Esophagus (tissue), 2 donors: ENCODE data around the gene ANKH. TPM values are rescaled to one million over a fixed set of nuclear protein-coding genes. Genes with fewer than 3 reads are reported as not detected.

ENCODE experiments used
- H3K27ac ChIP-seq, 2 donors: one replicate each; pipeline ENCODE4 v1.5.1; 2013; ENCODE audit warnings: low read depth in 2 of 2, mild to moderate bottlenecking in 2 of 2, inconsistent platforms in 1 of 2, low read length in 1 of 2, moderate library complexity in 1 of 2
- H3K27me3 ChIP-seq, 2 donors: one replicate each; pipeline ENCODE4 v1.6.1; 2013; ENCODE audit warnings: low read length in 2 of 2, control low read depth in 1 of 2, mild to moderate bottlenecking in 1 of 2; ENCODE audit not compliant: insufficient read depth in 2 of 2, control insufficient read depth in 1 of 2
- H3K36me3 ChIP-seq, 2 donors: one replicate each; pipeline ENCODE4 v1.6.1; 2013; ENCODE audit warnings: low read length in 1 of 2; ENCODE audit not compliant: control insufficient read depth in 2 of 2, insufficient read depth in 2 of 2
- H3K4me1 ChIP-seq, 2 donors: one replicate each; pipeline ENCODE4 v1.6.1; 2013; ENCODE audit warnings: low read length in 1 of 2; ENCODE audit not compliant: control insufficient read depth in 2 of 2, insufficient read depth in 2 of 2
- H3K4me3 ChIP-seq, 2 donors: one replicate each; pipeline ENCODE4 v1.5.1; 2013; ENCODE audit warnings: low read length in 2 of 2, mild to moderate bottlenecking in 2 of 2, low read depth in 1 of 2, moderate library complexity in 1 of 2
- H3K9me3 ChIP-seq, 2 donors: one replicate each; pipeline ENCODE4 v1.6.1; 2013; ENCODE audit warnings: mild to moderate bottlenecking in 2 of 2, low read depth in 1 of 2, low read length in 1 of 2, moderate library complexity in 1 of 2; ENCODE audit not compliant: control insufficient read depth in 2 of 2, insufficient read depth in 1 of 2
- WGBS, 2 donors: extraction: QIAGEN DNeasy Blood & Tissue Kit; methylation state at CpG; one replicate each; pipeline ENCODE4 v1.1.7; 2013; 5-methylcytosine and 5-hydroxymethylcytosine counted together
- polyA plus RNA-seq, 2 donors: library from polyadenylated mRNA; stranded (reverse); fragments of 200-250 nt; gene quantifications; one replicate each; pipeline ENCODE4 v1.2.3, GENCODE V29; 2013
- donor health status: healthy with polysubstance abuse.
- donor health status: Bipolar disorder and iron deficiency.

The ANKH gene
- polyA plus RNA-seq, 2 donors, result 5.6 to 12.7 TPM

DNA sequence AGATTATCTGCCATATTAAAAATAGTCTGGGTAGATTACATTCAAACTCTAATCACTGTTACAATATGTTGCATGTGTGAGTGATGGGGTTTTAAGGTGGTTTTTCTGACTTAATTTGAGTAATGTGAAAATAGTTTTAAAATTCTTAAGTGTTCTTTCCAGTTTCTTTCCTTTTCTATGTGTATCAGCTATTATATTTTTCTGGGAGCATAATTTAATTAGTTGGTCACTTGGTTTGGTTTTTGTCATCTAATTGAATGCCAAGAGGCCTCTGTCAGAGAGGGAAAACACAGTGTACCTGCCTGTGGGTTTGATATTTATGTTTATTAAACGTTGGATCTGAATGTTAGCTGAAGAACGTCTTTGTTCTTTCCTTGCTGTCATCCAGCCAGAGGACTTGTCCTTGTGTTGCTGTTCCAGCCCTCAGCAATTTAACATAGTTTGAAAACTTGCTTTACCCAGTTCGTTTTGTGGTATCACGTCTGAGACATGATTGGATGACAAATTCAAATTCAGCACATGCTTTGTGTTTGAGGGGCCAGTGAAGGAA is 187.6 kb downstream of the ANKH start:
- Histone ChIP-seq H3K27me3 (no peaks in the 10 kb centered on the region), H3K9me3 (no peaks in the 10 kb centered on the region), H3K36me3 (peaks cover 6 to 16% of the 10 kb centered on the region in 2 donors), H3K27ac (no peak overlapping the region), H3K4me1 (peaks cover 0 to 5% of the 10 kb centered on the region in 2 donors), H3K4me3 (no peak overlapping the region)
- WGBS, 2 donors, result 33 to 41% methylated on average over 4 of the region's 4 CpGs

DNA sequence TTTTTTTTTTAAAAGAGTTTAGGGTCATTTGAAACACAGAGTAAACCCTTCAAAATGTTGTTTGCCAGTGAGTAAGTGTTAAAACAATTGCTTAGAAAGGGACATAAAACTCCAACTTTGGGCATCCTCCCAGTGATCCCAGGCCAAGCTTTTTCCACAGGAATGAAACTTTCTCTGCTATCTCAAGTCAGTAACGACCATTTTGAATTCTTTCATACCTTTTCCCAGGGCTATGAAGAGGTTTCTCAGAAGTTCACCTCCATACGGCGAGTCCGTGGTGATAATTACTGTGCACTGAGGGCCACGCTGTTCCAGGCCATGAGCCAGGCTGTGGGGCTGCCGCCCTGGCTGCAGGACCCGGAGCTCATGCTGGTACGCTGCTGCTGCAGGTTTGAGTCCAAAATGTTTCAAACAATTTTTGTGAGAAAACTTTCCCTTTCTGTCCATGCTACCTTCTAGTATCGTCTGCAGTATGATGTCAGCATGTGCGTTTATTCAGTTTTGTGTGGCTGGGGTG is 190.3 kb downstream of the ANKH start:
- H3K4me3 ChIP-seq, result no peak overlapping the region
- peaks cover 0 to 5% of the 10 kb centered on the region in 2 donors for H3K4me1 ChIP-seq
- no peaks in the 10 kb centered on the region for H3K9me3 ChIP-seq
- H3K27me3 ChIP-seq, result no peaks in the 10 kb centered on the region
- H3K27ac ChIP-seq, result no peak overlapping the region
- peaks cover 6 to 10% of the 10 kb centered on the region in 2 donors for H3K36me3 ChIP-seq
- WGBS, 2 donors, result 92% methylated on average over 10 of the region's 10 CpGs

DNA sequence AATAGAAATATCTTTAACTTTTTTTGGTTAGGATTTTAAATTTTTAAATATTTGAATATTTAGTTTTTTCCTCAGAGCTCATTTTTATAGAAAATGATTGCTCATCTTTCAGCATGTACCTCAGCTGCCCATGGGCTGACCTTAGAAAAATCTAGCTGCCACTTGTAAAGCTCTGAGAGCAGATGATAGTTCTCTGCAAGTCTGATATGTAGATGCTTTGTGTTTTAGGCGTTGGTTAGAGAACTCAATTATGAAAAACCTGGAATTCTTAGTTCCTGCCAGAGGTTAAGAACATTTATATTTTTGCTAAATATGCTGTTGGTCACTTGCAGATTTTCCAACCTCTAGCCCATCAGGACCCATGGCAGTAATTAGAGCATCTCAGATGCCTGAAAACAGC is 192.0 kb downstream of the ANKH start:
- no peak overlapping the region for H3K27ac ChIP-seq
- no peaks in the 10 kb centered on the region for H3K27me3 ChIP-seq
- 89 to 95% methylated on average over 1 of the region's 1 CpG for WGBS, 2 donors
- H3K9me3 ChIP-seq, result no peaks in the 10 kb centered on the region
- peaks cover 6 to 7% of the 10 kb centered on the region in 2 donors for H3K36me3 ChIP-seq
- no peak overlapping the region for H3K4me3 ChIP-seq
- peaks cover 0 to 11% of the 10 kb centered on the region in 2 donors for H3K4me1 ChIP-seq

DNA sequence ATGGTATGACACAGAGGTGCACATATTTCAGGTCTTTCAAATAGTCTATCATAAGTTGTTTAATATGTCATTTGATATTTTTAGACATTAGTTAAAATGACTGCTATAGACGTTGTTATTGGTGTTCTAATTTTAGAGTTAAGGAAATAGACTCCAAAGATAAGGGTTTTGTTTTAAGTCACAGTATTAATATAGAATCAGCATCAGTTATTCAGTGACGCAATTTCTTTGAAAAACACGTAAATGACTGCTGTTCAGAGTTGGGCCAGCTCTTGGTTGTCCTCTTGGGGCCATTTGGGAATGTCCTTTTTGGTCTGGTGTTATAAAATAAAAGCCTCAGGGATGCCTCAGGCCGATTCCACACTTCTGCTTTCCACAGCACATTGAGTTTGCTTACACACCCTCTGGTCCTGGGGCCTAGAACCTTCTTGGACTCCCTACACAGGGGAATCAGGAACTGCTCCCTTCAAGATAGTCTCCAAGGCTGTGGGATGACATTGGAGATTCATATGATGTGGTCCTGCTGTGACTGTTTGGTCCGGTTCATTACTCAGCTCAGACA is 192.7 kb downstream of the ANKH start:
- H3K4me3 ChIP-seq, result no peak overlapping the region
- WGBS, 2 donors, result 77 to 79% methylated on average over 5 of the region's 5 CpGs
- H3K27me3 ChIP-seq, result no peaks in the 10 kb centered on the region
- no peaks in the 10 kb centered on the region for H3K9me3 ChIP-seq
- H3K27ac ChIP-seq, result no peak overlapping the region
- peaks cover 6 to 7% of the 10 kb centered on the region in 2 donors for H3K36me3 ChIP-seq
- peaks cover 0 to 15% of the 10 kb centered on the region in 2 donors for H3K4me1 ChIP-seq

DNA sequence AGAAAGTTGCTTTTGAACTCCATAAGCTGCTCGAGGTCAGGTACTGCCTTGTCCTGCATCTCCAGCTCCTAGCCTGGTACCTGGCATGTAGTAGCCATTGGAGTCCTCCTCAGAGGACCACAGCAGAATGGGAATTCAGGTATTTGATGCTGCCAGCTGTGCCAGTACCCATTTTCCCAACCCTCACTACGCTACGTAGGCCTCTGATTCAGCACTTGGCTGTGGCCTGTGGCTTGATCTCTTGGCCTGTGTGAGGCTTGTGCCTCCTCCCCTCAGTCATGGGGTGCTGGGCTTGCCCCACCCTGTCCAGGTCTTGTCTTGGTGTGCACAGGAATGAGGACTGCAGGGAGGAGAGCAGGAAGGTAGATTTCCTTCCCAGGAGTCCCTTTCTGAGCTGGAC is 195.3 kb downstream of the ANKH start:
- 29 to 43% methylated on average over 3 of the region's 3 CpGs for WGBS, 2 donors
- H3K9me3 ChIP-seq, result no peaks in the 10 kb centered on the region
- H3K4me3 ChIP-seq, result no peak overlapping the region
- peaks cover 0 to 5% of the 10 kb centered on the region in 2 donors for H3K36me3 ChIP-seq
- no peaks in the 10 kb centered on the region for H3K27me3 ChIP-seq
- H3K27ac ChIP-seq, result peak overlapping the region; percentile 53 to 78
- H3K4me1 ChIP-seq, result peaks cover 3 to 18% of the 10 kb centered on the region in 2 donors

DNA sequence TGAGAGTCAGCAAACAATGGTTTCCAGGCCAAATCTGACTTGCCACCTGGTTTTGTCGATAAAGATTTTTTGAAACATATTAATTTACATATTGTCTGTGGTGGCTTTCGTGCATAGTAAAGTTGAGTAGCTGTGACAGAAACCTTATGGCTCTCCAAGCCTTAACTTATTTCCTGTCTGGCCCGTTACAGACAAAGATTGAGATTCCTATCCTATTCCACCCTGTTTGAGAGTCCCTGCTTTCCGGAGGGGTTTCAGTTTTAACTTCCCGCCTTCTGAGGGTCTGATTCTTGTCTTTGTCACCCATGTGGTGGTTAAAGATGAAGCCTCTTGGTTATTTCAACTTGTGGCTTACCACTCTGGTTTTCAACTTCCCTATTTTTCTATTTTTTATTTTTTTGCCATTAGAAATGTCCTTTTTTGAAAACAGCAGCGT is 195.7 kb downstream of the ANKH start:
- H3K27me3 ChIP-seq, result no peaks in the 10 kb centered on the region
- H3K27ac ChIP-seq, result peak overlapping the region in 1 of 2 donors; percentile 53
- 52 to 57% methylated on average over 6 of the region's 6 CpGs for WGBS, 2 donors
- no peak overlapping the region for H3K4me3 ChIP-seq
- peaks cover 3 to 18% of the 10 kb centered on the region in 2 donors for H3K4me1 ChIP-seq
- peaks cover 0 to 5% of the 10 kb centered on the region in 2 donors for H3K36me3 ChIP-seq
- no peaks in the 10 kb centered on the region for H3K9me3 ChIP-seq

DNA sequence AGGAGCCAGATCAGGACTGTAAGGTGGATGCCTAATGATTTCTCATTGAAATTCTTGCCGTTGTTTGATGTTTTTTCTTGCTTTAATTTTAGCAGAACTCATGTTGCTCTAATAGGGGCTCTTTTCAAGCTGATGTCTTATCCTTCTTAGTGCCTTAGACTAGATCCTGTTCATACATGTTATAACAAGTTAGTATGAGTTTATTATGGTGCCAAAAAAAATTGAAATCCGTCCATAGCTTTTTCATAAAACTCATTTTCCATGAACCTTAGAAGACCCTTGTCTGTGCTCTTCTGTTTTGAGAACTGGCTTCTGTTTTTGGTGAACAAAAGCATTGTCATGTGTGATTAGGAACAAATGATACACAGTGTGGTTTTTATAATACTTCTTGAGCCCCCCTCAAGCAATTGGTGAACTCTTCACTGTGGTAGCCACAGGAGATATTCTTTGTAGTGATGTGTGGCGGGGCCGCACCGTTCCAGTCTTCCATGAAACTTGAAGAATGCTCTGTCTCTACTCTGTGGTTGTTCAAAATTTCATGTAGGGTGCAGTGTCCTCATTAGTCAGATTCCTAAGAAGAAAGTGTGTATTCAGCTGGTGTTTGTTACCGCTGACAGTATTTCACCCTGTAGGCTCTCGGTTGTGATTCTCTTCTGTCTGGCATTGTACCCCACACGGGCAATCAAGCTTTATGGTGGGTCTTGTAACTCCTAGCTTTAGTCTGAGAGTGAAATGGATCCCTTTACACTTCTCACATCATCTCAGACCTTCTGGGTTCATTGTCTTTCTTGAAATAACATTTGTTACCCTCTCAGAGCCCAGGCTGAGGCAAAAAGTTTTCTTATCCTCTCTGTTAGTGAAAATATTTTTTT is 196.4 kb downstream of the ANKH start:
- Histone ChIP-seq H3K36me3 (peaks cover 0 to 5% of the 10 kb centered on the region in 2 donors), H3K27me3 (no peaks in the 10 kb centered on the region), H3K9me3 (no peaks in the 10 kb centered on the region), H3K4me3 (no peak overlapping the region), H3K4me1 (peaks cover 3 to 18% of the 10 kb centered on the region in 2 donors), H3K27ac (peak overlapping the region in 1 of 2 donors; percentile 53)
- WGBS, 2 donors, result 62 to 63% methylated on average over 8 of the region's 8 CpGs

DNA sequence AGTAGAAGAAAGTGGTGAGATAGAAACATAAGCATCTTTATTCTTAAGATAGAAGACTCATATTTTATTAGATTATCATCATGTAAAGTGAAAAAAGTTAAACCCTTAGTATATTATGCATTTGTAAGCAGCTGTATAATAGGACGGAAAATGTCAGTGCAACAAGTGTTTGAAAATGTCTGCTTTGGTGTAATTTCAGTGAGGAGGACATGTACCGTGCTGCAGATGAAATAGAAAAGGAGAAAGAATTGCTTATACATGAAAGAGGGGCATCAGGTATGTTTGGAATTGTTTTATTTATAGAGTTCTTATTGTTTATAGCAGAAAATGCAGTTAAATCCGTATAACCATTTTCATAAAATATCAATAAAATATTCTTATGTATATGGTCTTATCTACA is 198.1 kb downstream of the ANKH start:
- H3K4me3 ChIP-seq, result no peak overlapping the region
- no peak overlapping the region for H3K27ac ChIP-seq
- no peaks in the 10 kb centered on the region for H3K9me3 ChIP-seq
- H3K27me3 ChIP-seq, result no peaks in the 10 kb centered on the region
- no peaks in the 10 kb centered on the region for H3K36me3 ChIP-seq
- WGBS, 2 donors, result 77 to 85% methylated on average over 3 of the region's 3 CpGs
- peaks cover 3 to 16% of the 10 kb centered on the region in 2 donors for H3K4me1 ChIP-seq

DNA sequence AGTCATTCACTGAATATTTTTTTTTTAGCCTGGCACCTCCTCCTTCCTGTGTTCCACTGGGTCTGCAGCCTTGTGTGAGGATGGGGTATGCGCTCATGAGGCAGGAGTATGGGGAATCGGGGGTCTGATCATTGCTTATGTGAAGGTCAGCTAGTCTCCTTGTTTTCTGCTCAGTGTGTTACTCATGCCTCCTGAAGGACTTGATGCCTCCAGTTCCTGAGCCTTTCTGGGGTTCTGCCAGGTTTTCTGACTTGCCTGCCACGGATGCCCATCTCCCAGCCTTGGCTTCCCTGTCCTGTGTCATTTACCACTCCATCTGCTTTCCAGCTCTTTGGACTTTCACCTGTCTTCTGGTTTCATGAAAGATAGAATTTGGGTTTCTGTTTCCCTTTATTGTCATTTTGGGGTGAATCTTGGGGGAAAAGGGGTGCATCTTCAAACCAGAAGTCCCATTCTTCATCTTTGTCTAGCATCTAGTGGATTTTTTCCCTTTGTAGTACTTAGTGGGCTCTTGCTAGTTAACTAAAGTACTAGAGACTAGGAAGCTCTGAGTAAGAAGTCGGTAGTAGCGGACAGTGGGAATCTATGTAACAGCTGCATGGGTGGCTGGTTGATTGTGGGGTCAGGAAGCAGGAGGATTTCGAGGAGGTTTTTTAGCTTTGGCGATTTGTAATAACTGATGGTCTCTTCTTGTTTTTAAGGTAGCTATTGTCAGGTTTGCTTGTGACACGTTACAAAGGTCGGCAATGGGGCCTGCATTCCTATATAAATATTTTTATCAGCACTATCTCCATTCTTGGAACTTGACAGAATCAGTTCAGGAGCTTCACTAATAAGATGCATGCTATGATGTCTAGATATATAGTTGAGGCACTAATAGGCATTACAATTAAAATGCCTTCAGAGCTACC is 198.8 kb downstream of the ANKH start:
- no peaks in the 10 kb centered on the region for H3K9me3 ChIP-seq
- peaks cover 3 to 18% of the 10 kb centered on the region in 2 donors for H3K4me1 ChIP-seq
- H3K4me3 ChIP-seq, result no peak overlapping the region
- no peaks in the 10 kb centered on the region for H3K27me3 ChIP-seq
- H3K27ac ChIP-seq, result no peak overlapping the region
- H3K36me3 ChIP-seq, result peaks cover 0 to 3% of the 10 kb centered on the region in 2 donors
- 83 to 85% methylated on average over 9 of the region's 9 CpGs for WGBS, 2 donors
